GM18519 (cell line): ENCODE measurements around the gene COL15A1.

ENCODE experiments used
- ATAC-seq: cut with Tn5 transposase; IDR thresholded peaks from one replicate; pipeline ENCODE4 v1.9.1; 2021; ENCODE audit warnings: mild to moderate bottlenecking, moderate library complexity; ENCODE audit not compliant: unreplicated experiment, low FRiP score

Gene COL15A1

GRCh38 chr9:99070681-99071080 is 127.0 kb downstream of the COL15A1 start:
- no peak for ATAC-seq

- no peak for ATAC-seq
Measured at GRCh38 chr9:99071313-99072039, 127.8 kb downstream of the COL15A1 start.

GRCh38 chr9:99072040-99072394 is 128.3 kb downstream of the COL15A1 start:
- ATAC-seq = no peak

- ATAC-seq = no peak
Measured at GRCh38 chr9:99073347-99073746, 129.6 kb downstream of the COL15A1 start.

GRCh38 chr9:99073985-99074901 is 130.5 kb downstream of the COL15A1 start:
- ATAC-seq = no peak

- no peak for ATAC-seq
Measured at GRCh38 chr9:99074902-99075245, 131.2 kb downstream of the COL15A1 start.

- ATAC-seq = no peak
Measured at GRCh38 chr9:99075246-99075912, 131.7 kb downstream of the COL15A1 start.

- ATAC-seq = no peak
Measured at GRCh38 chr9:99076030-99076429, 132.3 kb downstream of the COL15A1 start.

GRCh38 chr9:99076483-99077171 is 132.9 kb downstream of the COL15A1 start:
- ATAC-seq = no peak

GRCh38 chr9:99078717-99079116 is 135.0 kb downstream of the COL15A1 start:
- ATAC-seq = no peak

- ATAC-seq = no peak
Measured at GRCh38 chr9:99079542-99079941, 135.8 kb downstream of the COL15A1 start.

GRCh38 chr9:99083051-99083450 is 139.3 kb downstream of the COL15A1 start:
- no peak for ATAC-seq

- ATAC-seq = no peak
Measured at GRCh38 chr9:99085949-99086948, 142.5 kb downstream of the COL15A1 start.

- no peak for ATAC-seq
Measured at GRCh38 chr9:99087462-99087861, 143.8 kb downstream of the COL15A1 start.

- no peak for ATAC-seq
Measured at GRCh38 chr9:99090336-99091130, 146.8 kb downstream of the COL15A1 start.

GRCh38 chr9:99092643-99093491 is 149.2 kb downstream of the COL15A1 start:
- no peak for ATAC-seq

- no peak for ATAC-seq
Measured at GRCh38 chr9:99093492-99093791, 149.7 kb downstream of the COL15A1 start.

- ATAC-seq = no peak
Measured at GRCh38 chr9:99095565-99095964, 151.9 kb downstream of the COL15A1 start.
